Measurements from ENCODE around the gene IQCN. TPM values are rescaled to one million over a fixed set of nuclear protein-coding genes. Genes with fewer than 3 reads are reported as not detected.
A peak's percentile ranks its signal among the peaks of the same experiment; 100 is the strongest.

Gene IQCN
- total RNA-seq, 4 donors from 2014 or later, result 1.0 to 41.1 (median 3.0) TPM

DNA sequence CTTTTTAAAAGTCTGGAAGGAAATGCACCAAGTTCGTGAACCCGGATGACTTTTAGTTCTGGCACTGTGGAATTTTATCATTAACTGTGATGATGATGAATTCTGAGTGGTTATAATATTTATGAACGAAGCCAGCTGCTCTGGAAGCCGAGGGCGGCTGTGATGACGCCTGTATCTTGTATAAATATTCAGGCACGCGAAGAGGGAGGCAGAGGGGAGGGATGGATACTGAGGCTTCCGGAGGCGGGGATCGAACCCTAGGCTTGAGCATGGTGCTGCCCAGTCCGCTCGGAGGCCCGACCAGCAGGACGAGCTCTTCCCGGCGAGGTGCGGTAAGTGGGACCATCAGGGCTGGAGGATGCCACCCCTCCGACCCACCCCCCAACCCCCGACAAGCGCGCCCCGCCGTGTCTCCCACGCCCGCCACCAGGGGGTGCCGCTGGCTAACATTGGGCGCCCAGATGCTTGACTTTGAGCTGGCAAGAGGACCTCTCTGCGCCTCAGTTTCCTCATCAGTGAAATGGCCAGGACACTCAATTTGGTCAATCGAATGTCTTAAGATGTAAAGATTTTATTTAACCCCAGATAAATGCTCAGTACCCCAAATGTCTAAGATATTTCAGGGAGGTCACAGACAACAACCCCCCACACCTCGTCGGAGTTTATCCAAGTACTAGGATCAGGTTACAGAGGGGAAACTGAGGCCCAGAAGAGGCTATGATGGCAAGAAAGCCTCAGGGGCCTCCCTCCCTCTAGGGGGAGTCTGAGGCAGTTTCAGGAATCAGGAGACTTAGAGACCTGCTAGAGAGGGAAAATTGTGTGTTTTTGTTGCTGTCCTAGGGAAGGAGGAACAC, 65.9 kb downstream of the IQCN start:
- intact Hi-C loops (cut with DNase I; ENCODE audit: low total_unique reads), result no loop called here
- H3K4me1 ChIP-seq, result no peaks in the 10 kb centered on the region
- no peak overlapping the region for H3K4me3 ChIP-seq
- peak; percentile 37 to 40 for DNase-seq
- peak overlapping the region in 1 of 2 donors; percentile 35 for H3K27ac ChIP-seq
- H3K27me3 ChIP-seq, result no peaks in the 10 kb centered on the region
- no peaks in the 10 kb centered on the region for H3K9me3 ChIP-seq
- H3K36me3 ChIP-seq, result no peaks in the 10 kb centered on the region
- no peak for TF ChIP-seq POLR2A (IDR thresholded peaks at IDR 0.05)
- TF ChIP-seq, protein P1, sequence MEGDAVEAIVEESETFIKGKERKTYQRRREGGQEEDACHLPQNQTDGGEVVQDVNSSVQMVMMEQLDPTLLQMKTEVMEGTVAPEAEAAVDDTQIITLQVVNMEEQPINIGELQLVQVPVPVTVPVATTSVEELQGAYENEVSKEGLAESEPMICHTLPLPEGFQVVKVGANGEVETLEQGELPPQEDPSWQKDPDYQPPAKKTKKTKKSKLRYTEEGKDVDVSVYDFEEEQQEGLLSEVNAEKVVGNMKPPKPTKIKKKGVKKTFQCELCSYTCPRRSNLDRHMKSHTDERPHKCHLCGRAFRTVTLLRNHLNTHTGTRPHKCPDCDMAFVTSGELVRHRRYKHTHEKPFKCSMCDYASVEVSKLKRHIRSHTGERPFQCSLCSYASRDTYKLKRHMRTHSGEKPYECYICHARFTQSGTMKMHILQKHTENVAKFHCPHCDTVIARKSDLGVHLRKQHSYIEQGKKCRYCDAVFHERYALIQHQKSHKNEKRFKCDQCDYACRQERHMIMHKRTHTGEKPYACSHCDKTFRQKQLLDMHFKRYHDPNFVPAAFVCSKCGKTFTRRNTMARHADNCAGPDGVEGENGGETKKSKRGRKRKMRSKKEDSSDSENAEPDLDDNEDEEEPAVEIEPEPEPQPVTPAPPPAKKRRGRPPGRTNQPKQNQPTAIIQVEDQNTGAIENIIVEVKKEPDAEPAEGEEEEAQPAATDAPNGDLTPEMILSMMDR (IDR thresholded peaks at IDR 0.05), result peak; percentile 31 to 70 (median 50)

Small RNA genes lying within 50 kb of the gene (microRNA-seq; reads per million reads assigned to microRNA genes)
- 6.4 reads per million, percentile 11 among the genes with 10 or more reads in this experiment for gene MIR3188 (ENCODE audit: borderline microRNAs expressed, borderline replicate concordance)

Small RNA genes lying within 50 kb of the gene (small RNA-seq; reads per million reads assigned to genes)
- not detected for gene MIR3188
- gene RPL39P38, result not detected

Other genes with a start within 250 kb of the IQCN start
- 1 to 10 TPM in 1 of 4 donors, under 1 TPM in 2, not detected in 1; 0.41 to 6.5 (median 0.61) TPM for gene IL12RB1, start 187.5 kb downstream of the IQCN start, total RNA-seq
- 10 to 100 TPM in 1 of 4 donors, 1 to 10 TPM in 2, under 1 TPM in 1; 0.59 to 22.5 (median 3.8) TPM for gene MAST3, start 176.7 kb downstream of the IQCN start, total RNA-seq
- gene PIK3R2, start 121.3 kb downstream of the IQCN start, total RNA-seq, result 10 to 100 TPM; 17.2 to 39.4 (median 29.7) TPM
- gene IFI30, start 100.6 kb downstream of the IQCN start, total RNA-seq, result 10 to 100 TPM in 2 of 4 donors, 1 to 10 TPM in 2; 4.1 to 17.4 (median 11.4) TPM
- gene MPV17L2, start 81.2 kb downstream of the IQCN start, total RNA-seq, result 10 to 100 TPM in 3 of 4 donors, 1 to 10 TPM in 1; 5.2 to 19.7 (median 11.1) TPM
- gene RAB3A, start 70.4 kb downstream of the IQCN start, total RNA-seq, result 1 to 10 TPM in 1 of 4 donors, under 1 TPM in 2, not detected in 1; 0.69 to 3.8 (median 0.77) TPM
- 1 to 10 TPM in 2 of 4 donors, not detected in 2; 1.7 to 3.3 TPM for gene PDE4C, start 48.0 kb downstream of the IQCN start, total RNA-seq
- 100 to 1,000 TPM; 152 to 386 (median 290) TPM for gene JUND, start 7.2 kb upstream of the IQCN start, total RNA-seq
- gene LSM4, start 48.6 kb upstream of the IQCN start, total RNA-seq, result 100 to 1,000 TPM in 1 of 4 donors, 10 to 100 TPM in 2, 1 to 10 TPM in 1; 8.8 to 120 (median 64.2) TPM
- 10 to 100 TPM; 21.2 to 67.9 (median 38.1) TPM for gene PGPEP1, start 66.1 kb upstream of the IQCN start, total RNA-seq
- gene GDF15, start 111.7 kb upstream of the IQCN start, total RNA-seq, result 10 to 100 TPM in 1 of 4 donors, 1 to 10 TPM in 1, under 1 TPM in 2; 0.41 to 13.1 (median 1.6) TPM
- 1 to 10 TPM in 2 of 4 donors, under 1 TPM in 1, not detected in 1; 0.51 to 2.3 (median 1.9) TPM for gene LRRC25, start 123.2 kb upstream of the IQCN start, total RNA-seq
- gene SSBP4, start 144.9 kb upstream of the IQCN start, total RNA-seq, result 100 to 1,000 TPM in 1 of 4 donors, 10 to 100 TPM in 3; 23.6 to 105 (median 54.8) TPM
- 100 to 1,000 TPM in 2 of 4 donors, 10 to 100 TPM in 2; 56.8 to 152 (median 106) TPM for gene ISYNA1, start 163.7 kb upstream of the IQCN start, total RNA-seq
- 10 to 100 TPM in 3 of 4 donors, 1 to 10 TPM in 1; 4.1 to 43.5 (median 21.7) TPM for gene ELL, start 247.6 kb upstream of the IQCN start, total RNA-seq

All from uterus (tissue), 4 donors.